Activated naive CD4-positive, alpha-beta T cell treated with anti-CD3 and anti-CD28 coated beads, Interleukin-2, amount 50 U/mL, for 72 hours (primary cell): Measurements from ENCODE around the gene QARS1. TPM values are rescaled to one million over a fixed set of nuclear protein-coding genes. Genes with fewer than 3 reads are reported as not detected.
A peak's percentile ranks its signal among the peaks of the same experiment; 100 is the strongest.

Experiments
- ATAC-seq, 2 donors: fragments of 150-1000 bp; cut with Tn5 transposase; 2 replicates each; pipeline ENCODE4 v1.10.0; 2021; ENCODE audit warnings: mild to moderate bottlenecking in 2 of 2, moderate library complexity in 2 of 2
- DNase-seq, 2 donors: peaks; one replicate each; pipeline ENCODE4 v3.0.0; 2021 to 2022; ENCODE audit warnings: low spot score in 2 of 2
- H3K27ac Mint-ChIP-seq, 2 donors: one replicate each; pipeline ENCODE4 v1.8.0; 2022; ENCODE audit warnings: mild to moderate bottlenecking in 2 of 2, mixed read lengths in 2 of 2
- H3K36me3 Mint-ChIP-seq, 2 donors: one replicate each; pipeline ENCODE4 v1.8.0; 2022; ENCODE audit warnings: mixed read lengths in 2 of 2
- H3K9me3 Mint-ChIP-seq, 2 donors: one replicate each; pipeline ENCODE4 v1.8.0; 2022; ENCODE audit warnings: mixed read lengths in 2 of 2
- total RNA-seq, 2 donors: library from RNA; stranded (reverse); gene quantifications; one replicate each; pipeline ENCODE4 v1.2.3, GENCODE V29; 2022

Gene QARS1
- total RNA-seq, 2 donors from 2014 or later = 268 to 378 TPM

DNA sequence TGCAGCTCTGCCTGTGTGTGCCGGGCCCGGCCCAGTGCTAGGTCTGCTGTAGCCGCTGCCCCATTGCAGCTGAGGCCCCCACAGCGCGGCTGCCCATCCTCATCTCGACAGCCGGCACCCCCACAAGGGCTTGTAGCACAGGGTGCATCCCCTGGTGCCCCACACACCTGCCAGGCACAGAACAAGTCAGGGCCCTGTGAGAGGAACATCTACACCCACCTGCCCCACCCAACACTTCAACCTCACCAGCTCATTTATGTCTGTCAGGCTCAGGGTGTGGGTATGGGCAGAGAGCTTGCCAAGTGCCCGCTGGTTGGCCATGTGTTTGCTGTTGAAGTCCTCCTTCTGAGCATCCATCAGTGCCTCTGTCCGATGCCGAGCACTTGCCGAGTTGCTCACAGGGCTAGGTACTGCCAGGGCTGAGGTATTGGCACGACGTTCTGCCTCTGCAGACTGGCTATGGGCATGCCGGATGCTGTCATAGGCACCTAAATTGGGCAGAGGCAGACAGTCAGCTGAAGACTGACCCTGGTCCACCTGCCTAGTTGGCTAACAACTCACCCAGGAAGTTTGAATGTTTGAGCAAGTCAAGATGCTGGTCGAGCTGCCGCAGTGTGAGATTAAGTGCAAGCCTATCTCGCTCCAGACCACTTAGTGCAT is 18.5 kb upstream of the QARS1 start:
- DNase-seq (no peak), ATAC-seq (no peak)
- Mint-ChIP-seq H3K36me3 (peaks cover 0 to 6% of the 10 kb centered on the region in 2 donors), H3K9me3 (no peaks in the 10 kb centered on the region), H3K27ac (no peak overlapping the region)

GRCh38 chr3:49122451-49122850 is 17.9 kb upstream of the QARS1 start:
- Mint-ChIP-seq H3K27ac (peak overlapping the region in 1 of 2 donors; percentile 90), H3K36me3 (peaks cover 0 to 6% of the 10 kb centered on the region in 2 donors), H3K9me3 (no peaks in the 10 kb centered on the region)
- no peak for ATAC-seq
- no peak for DNase-seq

DNA sequence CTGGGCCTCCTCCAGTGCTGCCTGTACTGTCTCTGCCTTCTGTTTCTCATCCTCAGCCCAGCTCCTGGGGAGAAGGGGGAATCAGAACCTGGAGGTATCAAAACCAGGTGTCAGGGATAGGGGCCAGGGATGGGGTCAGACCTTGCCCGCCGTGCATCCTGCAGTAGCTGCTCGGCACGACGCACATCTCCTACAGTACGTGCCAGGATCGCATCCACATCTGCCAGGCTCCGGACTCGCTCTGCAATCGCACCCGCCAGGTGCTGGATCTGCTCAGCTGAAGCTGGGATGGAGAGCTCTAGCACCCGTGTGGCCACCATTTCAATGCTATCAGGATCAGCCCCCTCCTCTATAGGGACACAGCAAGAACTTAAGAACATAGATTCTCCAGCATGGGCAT is 17.5 kb upstream of the QARS1 start:
- ATAC-seq (no peak), DNase-seq (no peak)
- Mint-ChIP-seq H3K9me3 (no peaks in the 10 kb centered on the region), H3K27ac (peak overlapping the region; percentile 77 to 90), H3K36me3 (peaks cover 0 to 6% of the 10 kb centered on the region in 2 donors)

GRCh38 chr3:49121132-49121736 is 16.7 kb upstream of the QARS1 start:
- Mint-ChIP-seq H3K9me3 (no peaks in the 10 kb centered on the region), H3K27ac (peak overlapping the region; percentile 77 to 90), H3K36me3 (peaks cover 0 to 6% of the 10 kb centered on the region in 2 donors)
- no peak for ATAC-seq
- DNase-seq = no peak

DNA sequence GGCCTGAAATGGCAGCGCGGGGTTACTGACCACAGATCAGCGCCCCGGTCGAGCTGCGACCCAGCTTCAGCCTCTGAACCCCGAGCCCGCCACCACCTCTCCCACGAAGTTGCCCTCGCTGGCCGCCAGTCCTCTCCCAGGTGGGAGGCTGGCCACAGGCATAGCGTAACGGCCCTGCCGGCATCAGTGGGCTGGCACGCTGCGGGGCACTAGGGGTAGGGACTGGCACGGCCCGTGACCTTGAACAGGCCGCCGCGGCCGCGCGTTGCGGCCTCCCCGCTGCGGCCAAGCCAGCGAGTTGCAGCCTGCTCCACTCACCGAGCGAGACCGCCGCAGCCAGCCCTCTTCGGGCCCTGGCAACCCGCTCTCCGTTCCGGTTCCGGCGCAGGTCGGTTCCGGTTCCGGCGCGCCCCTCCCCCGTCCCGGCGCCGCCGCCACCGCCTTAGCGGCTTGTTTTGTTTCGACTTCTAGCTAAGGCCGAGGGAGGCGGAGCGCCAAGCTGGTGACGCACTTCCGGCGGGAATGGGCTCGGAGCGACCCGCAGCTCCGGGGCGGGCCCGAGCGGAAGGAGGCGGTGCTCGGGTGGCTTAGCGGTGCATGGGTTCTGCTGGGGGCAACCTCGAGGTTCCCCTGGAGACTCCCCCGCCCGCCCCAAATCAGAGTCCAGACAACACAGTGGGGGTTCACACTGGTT is 16.0 kb upstream of the QARS1 start, which contains the start of gene USP19:
Gene USP19, minus strand, starts transcription at position 386 of the 694 bp plus-strand sequence. CDS start 1,678 bp downstream, outside the sequence.
- Mint-ChIP-seq H3K27ac (peak within 1 kb of the TSS; percentile 88 to 90), H3K36me3 (peaks cover 6% of the 10 kb centered on the region in 2 donors), H3K9me3 (no peaks in the 10 kb centered on the region)
- peak; percentile 94 to 95 for DNase-seq
- ATAC-seq = peak; percentile 95 to 96

DNA sequence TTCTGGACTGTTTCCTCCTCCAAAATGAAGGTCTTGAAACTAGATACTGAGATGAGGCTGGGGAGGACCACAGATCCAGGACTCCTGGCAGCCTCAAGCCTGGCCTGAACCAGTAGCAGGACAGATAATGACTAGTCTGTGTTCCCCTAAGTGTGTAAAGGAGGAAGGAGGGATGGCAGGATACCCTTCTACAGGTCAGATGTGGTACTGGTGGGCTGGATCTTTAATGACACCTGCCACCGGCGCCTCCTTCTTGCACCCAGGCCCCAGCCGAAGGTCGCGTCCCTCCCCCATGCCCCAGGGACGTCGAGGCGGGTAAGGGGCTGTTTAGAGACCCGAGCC is 15.5 kb upstream of the QARS1 start:
- peaks cover 6% of the 10 kb centered on the region in 2 donors for H3K36me3 Mint-ChIP-seq

DNA sequence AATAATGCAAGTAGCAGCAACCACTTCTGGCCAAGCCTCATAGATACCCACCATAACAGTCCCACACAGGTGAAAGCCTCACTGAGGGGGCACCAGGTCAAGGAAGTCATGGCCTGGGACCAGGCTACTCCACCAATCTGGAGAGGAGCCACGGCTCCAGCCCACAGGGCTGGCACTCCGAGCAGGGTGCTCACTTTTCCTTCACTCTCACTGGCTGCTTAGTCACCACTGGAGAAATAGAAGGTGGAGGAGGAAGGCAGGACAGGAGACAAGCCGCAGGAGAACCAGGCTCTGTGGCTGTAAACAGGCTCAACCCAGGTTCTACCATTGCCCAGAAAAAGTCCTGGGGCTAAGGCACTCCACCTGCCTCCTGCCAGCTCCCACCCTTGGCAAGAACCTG is 14.9 kb upstream of the QARS1 start:
- no peaks in the 10 kb centered on the region for H3K9me3 Mint-ChIP-seq
- no peak for DNase-seq
- no peak for ATAC-seq
- H3K36me3 Mint-ChIP-seq = peaks cover 6% of the 10 kb centered on the region in 2 donors
- H3K27ac Mint-ChIP-seq = peak overlapping the region; percentile 88 to 90

More for the DNA sequence above, 15.5 kb upstream of the QARS1 start:
- H3K9me3 Mint-ChIP-seq = no peaks in the 10 kb centered on the region
- no peak for DNase-seq
- H3K27ac Mint-ChIP-seq = peak overlapping the region; percentile 88 to 90
- ATAC-seq = peak in 1 of 2 donors; percentile 6

- ATAC-seq (no peak), DNase-seq (no peak)
- no peaks in the 10 kb centered on the region for H3K9me3 Mint-ChIP-seq
- H3K36me3 Mint-ChIP-seq = peaks cover 6% of the 10 kb centered on the region in 2 donors
- peak overlapping the region; percentile 55 to 90 for H3K27ac Mint-ChIP-seq
Observed at GRCh38 chr3:49119036-49119435, 14.5 kb upstream of the QARS1 start.

- no peak for DNase-seq
- Mint-ChIP-seq H3K9me3 (no peaks in the 10 kb centered on the region), H3K27ac (no peak overlapping the region), H3K36me3 (peaks cover 0 to 10% of the 10 kb centered on the region in 2 donors)
- no peak for ATAC-seq
Observed at GRCh38 chr3:49112262-49112661, 7.7 kb upstream of the QARS1 start.

- H3K9me3 Mint-ChIP-seq = no peaks in the 10 kb centered on the region
- DNase-seq (no peak), ATAC-seq (no peak)
- peaks cover 0 to 10% of the 10 kb centered on the region in 2 donors for H3K36me3 Mint-ChIP-seq
- no peak overlapping the region for H3K27ac Mint-ChIP-seq
Observed at GRCh38 chr3:49111347-49111746, 6.8 kb upstream of the QARS1 start.

DNA sequence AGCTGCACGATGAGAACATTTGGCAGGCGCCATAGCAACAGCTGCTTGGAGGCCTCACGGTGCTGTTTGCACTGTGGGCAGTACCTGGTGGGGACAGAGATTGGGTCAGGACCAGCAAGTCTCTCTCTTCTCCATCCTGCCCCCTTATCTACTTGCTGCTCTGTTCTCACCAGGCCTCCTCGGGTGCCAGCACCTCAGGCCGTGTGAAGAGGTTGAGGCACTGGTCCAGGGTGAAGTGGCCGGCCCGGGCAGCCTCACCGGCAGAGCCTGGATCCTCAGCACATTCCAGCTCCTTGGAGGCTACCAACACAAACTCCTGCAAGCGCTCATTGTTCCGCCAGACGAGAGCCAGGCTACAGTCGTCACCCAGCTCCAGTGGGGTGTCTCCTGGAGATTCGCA is 6.2 kb upstream of the QARS1 start:
- no peak for ATAC-seq
- H3K9me3 Mint-ChIP-seq = no peaks in the 10 kb centered on the region
- peaks cover 0 to 6% of the 10 kb centered on the region in 2 donors for H3K36me3 Mint-ChIP-seq
- DNase-seq = no peak
- H3K27ac Mint-ChIP-seq = no peak overlapping the region

- no peaks in the 10 kb centered on the region for H3K9me3 Mint-ChIP-seq
- peaks cover 17 to 19% of the 10 kb centered on the region in 2 donors for H3K36me3 Mint-ChIP-seq
- no peak overlapping the region for H3K27ac Mint-ChIP-seq
- DNase-seq (no peak), ATAC-seq (no peak)
Observed at GRCh38 chr3:49108346-49108745, 3.8 kb upstream of the QARS1 start.

DNA sequence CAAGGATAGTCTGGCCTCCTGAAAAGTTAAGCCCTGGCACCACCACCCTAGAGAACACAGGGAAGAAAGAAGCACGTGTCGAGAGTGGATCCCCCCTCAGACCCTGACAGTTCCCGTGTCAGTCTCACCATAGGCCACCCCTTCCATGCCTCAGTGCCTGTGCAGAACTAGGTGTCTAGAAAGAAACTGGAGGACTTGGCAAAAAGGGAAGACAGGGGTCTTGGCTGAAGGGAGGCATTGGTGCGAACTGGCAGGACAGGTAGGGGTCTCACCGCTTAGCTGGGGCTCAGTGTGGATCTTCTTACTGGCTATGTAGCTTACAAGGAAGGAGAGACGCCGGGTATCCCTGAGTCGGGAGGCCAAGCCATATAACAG is 518 bp downstream of the QARS1 start:
- Mint-ChIP-seq H3K36me3 (peaks cover 28 to 34% of the 10 kb centered on the region in 2 donors), H3K27ac (peak overlapping the region; percentile 96 to 99), H3K9me3 (no peaks in the 10 kb centered on the region)
- ATAC-seq (peak in 1 of 2 donors; percentile 1), DNase-seq (no peak)

GRCh38 chr3:49100046-49100615 is 4.4 kb downstream of the QARS1 start:
- DNase-seq (no peak), ATAC-seq (no peak)
- H3K36me3 Mint-ChIP-seq = peaks cover 32 to 34% of the 10 kb centered on the region in 2 donors
- peak overlapping the region; percentile 19 to 38 for H3K27ac Mint-ChIP-seq
- H3K9me3 Mint-ChIP-seq = no peaks in the 10 kb centered on the region

GRCh38 chr3:49098910-49099630 is 5.5 kb downstream of the QARS1 start:
- Mint-ChIP-seq H3K36me3 (peaks cover 24% of the 10 kb centered on the region in 2 donors), H3K9me3 (no peaks in the 10 kb centered on the region), H3K27ac (peak overlapping the region in 1 of 2 donors; percentile 15)
- ATAC-seq (no peak), DNase-seq (no peak)

DNA sequence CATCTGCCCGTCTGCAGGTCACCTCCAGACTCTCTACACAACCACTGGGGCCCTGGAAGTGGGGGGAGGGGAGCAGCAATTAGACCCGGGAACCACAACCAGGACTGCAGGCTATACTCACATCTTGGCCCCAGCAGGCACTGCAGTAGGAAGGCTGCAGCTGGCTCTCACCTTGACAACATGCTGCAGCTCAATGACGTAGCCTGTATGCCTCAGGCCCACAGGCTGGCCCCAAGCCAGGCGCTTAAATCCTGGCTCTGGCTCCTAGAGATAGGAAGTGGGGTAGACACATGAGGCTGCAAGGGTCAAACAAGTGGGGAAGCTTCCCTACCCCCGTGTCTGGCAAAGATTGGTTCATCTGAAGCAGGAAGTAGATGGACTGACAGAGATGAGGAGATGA is 6.1 kb downstream of the QARS1 start:
- Mint-ChIP-seq H3K9me3 (no peaks in the 10 kb centered on the region), H3K27ac (peak overlapping the region; percentile 15 to 29), H3K36me3 (peaks cover 18% of the 10 kb centered on the region in 2 donors)
- DNase-seq (no peak), ATAC-seq (no peak)
